Measurements from ENCODE around the gene TSPAN33.

TSPAN33 gene

DNA sequence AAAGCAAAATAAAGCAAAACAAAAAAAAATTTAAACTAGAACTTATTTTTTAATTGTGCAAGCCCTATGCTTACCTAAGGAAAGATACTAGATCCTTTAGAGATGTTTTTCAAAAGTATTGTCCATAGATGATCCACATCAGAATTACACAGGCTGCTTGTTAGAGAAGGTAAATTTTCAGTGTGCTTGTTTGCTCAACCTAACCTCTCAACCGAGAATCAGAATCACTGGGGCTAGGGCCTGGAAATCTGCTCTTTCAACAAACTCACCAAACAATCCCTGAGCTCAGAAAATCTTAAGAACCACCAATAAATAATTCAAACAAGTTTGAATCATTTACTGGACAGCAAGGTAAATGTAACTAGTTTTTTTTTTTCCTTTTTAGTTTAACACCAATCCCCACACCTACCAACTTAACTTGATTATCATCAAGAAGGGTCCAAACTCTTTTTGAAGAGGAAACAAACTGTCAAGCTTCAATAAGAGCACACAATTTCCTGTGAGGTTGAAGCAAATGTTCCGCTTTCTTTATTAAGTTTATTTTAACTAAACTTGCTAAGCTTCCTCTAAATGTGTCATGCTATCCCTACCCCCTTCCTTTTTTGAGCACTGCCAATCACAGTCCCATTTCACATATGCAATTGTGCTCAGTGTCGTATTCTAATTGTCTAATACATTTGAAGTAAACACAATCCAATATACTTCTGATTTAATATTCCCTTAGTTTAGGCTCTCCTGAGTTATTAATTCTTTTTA is 7.4 kb upstream of the TSPAN33 start:
- no peak overlapping the region for H4K91ac ChIP-seq (ENCODE audit: low read depth, low read length, poor library complexity)
- H2BK5ac ChIP-seq (ENCODE audit: low read length) = no peak overlapping the region
- no peak overlapping the region for H3K27ac ChIP-seq (replicated peaks; ENCODE audit: low read length)
- no peak for DNase-seq (ENCODE audit: low spot score)
- H4K8ac ChIP-seq (ENCODE audit: low read depth, low read length) = no peak overlapping the region
- H3K9ac ChIP-seq (ENCODE audit: low read depth, low read length, poor library complexity) = no peak overlapping the region
- WGBS, 2 donors (ENCODE audit: extremely low coverage in 2 of 2, insufficient read length in 2 of 2, insufficient replicate concordance in 1 of 2) = no CpG with 5 or more reads among the region's 3 CpGs
- H3K4me1 ChIP-seq (ENCODE audit: control insufficient read depth in 2 of 2, insufficient read depth in 1 of 2, low read depth in 1 of 2, low read length in 2 of 2) = no peaks in the 10 kb centered on the region
- no peak overlapping the region for H2BK12ac ChIP-seq (ENCODE audit: low read length)
- no peaks in the 10 kb centered on the region for H3K36me3 ChIP-seq (replicated peaks in 1 of 2; ENCODE audit: control insufficient read depth in 2 of 2, insufficient read depth in 2 of 2, low read length in 2 of 2)
- no peak overlapping the region for H2BK15ac ChIP-seq (ENCODE audit: low read length)
- no peak overlapping the region for H3K23ac ChIP-seq (ENCODE audit: low read depth, low read length, poor library complexity)
- no peaks in the 10 kb centered on the region for H3K9me3 ChIP-seq (replicated peaks in 1 of 2; ENCODE audit: control insufficient read depth in 2 of 2, insufficient read depth in 1 of 2, low read depth in 1 of 2, low read length in 2 of 2)
- H2AFZ ChIP-seq (ENCODE audit: low read length) = no peak overlapping the region
- H3K14ac ChIP-seq (ENCODE audit: low read length) = no peak overlapping the region
- no peak overlapping the region for H3K18ac ChIP-seq (ENCODE audit: low read length)
- H2AK5ac ChIP-seq (ENCODE audit: low read depth, low read length) = no peak overlapping the region
- peaks cover 0 to 11% (median under 1%) of the 10 kb centered on the region in 3 experiments for H3K27me3 ChIP-seq (ENCODE audit: control insufficient read depth in 3 of 3, insufficient read depth in 3 of 3, low read depth in 1 of 3, low read length in 3 of 3)
- no peaks in the 10 kb centered on the region for H3K79me1 ChIP-seq (ENCODE audit: low read depth, low read length)
- no peak overlapping the region for H3K4me3 ChIP-seq (ENCODE audit: low read length in 2 of 2)
- H2BK120ac ChIP-seq (ENCODE audit: low read depth, low read length) = no peak overlapping the region
- no peak overlapping the region for H3K4ac ChIP-seq (ENCODE audit: low read length)
- no peak overlapping the region for H3K4me2 ChIP-seq (ENCODE audit: insufficient read depth, low read length, poor library complexity, severe bottlenecking)

DNA sequence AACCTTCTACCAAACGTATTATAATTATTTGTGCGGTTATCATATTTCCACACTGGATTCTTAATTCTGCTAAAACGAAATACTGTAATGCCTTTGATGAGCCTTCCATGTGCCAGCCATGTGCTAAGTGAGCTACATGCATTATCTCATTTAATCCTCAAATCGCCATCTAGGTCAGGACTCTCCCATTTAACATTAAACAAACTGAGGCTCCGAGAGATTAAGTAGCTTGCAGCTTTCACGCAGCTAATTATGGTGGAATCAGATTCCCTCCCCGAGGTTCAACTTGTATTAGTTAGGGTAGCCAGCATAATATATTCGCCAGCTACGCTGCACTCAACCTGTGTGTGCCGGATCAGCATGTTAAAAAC is 798 bp upstream of the TSPAN33 start:
- Histone ChIP-seq H3K9ac (ENCODE audit: low read depth, low read length, poor library complexity) (no peak overlapping the region), H2BK15ac (ENCODE audit: low read length) (no peak overlapping the region), H2AK5ac (ENCODE audit: low read depth, low read length) (no peak overlapping the region), H2BK12ac (ENCODE audit: low read length) (no peak overlapping the region), H3K23ac (ENCODE audit: low read depth, low read length, poor library complexity) (no peak overlapping the region), H3K14ac (ENCODE audit: low read length) (no peak overlapping the region), H3K79me1 (ENCODE audit: low read depth, low read length) (peaks cover 4% of the 10 kb centered on the region), H3K36me3 (replicated peaks in 1 of 2; ENCODE audit: control insufficient read depth in 2 of 2, insufficient read depth in 2 of 2, low read length in 2 of 2) (no peaks in the 10 kb centered on the region), H4K91ac (ENCODE audit: low read depth, low read length, poor library complexity) (no peak overlapping the region), H3K18ac (ENCODE audit: low read length) (no peak overlapping the region), H3K27ac (replicated peaks; ENCODE audit: low read length) (no peak overlapping the region), H2BK120ac (ENCODE audit: low read depth, low read length) (no peak overlapping the region), H3K4me3 (ENCODE audit: low read length in 2 of 2) (peak overlapping the region in 1 of 2 donors; percentile 52), H3K4me1 (ENCODE audit: control insufficient read depth in 2 of 2, insufficient read depth in 1 of 2, low read depth in 1 of 2, low read length in 2 of 2) (peaks cover 5 to 11% of the 10 kb centered on the region in 2 donors), H2AFZ (ENCODE audit: low read length) (peak overlapping the region; percentile 82), H4K8ac (ENCODE audit: low read depth, low read length) (no peak overlapping the region), H2BK5ac (ENCODE audit: low read length) (no peak overlapping the region), H3K9me3 (replicated peaks in 1 of 2; ENCODE audit: control insufficient read depth in 2 of 2, insufficient read depth in 1 of 2, low read depth in 1 of 2, low read length in 2 of 2) (no peaks in the 10 kb centered on the region), H3K27me3 (ENCODE audit: control insufficient read depth in 3 of 3, insufficient read depth in 3 of 3, low read depth in 1 of 3, low read length in 3 of 3) (peaks cover 0 to 38% (median 11%) of the 10 kb centered on the region in 3 experiments), H3K4ac (ENCODE audit: low read length) (no peak overlapping the region), H3K4me2 (ENCODE audit: insufficient read depth, low read length, poor library complexity, severe bottlenecking) (peak overlapping the region; percentile 90)
- 100% methylated on average over 1 to 2 of the region's 10 CpGs for WGBS, 2 donors (ENCODE audit: extremely low coverage in 2 of 2, insufficient read length in 2 of 2, insufficient replicate concordance in 1 of 2)
- no peak for DNase-seq (ENCODE audit: low spot score)

DNA sequence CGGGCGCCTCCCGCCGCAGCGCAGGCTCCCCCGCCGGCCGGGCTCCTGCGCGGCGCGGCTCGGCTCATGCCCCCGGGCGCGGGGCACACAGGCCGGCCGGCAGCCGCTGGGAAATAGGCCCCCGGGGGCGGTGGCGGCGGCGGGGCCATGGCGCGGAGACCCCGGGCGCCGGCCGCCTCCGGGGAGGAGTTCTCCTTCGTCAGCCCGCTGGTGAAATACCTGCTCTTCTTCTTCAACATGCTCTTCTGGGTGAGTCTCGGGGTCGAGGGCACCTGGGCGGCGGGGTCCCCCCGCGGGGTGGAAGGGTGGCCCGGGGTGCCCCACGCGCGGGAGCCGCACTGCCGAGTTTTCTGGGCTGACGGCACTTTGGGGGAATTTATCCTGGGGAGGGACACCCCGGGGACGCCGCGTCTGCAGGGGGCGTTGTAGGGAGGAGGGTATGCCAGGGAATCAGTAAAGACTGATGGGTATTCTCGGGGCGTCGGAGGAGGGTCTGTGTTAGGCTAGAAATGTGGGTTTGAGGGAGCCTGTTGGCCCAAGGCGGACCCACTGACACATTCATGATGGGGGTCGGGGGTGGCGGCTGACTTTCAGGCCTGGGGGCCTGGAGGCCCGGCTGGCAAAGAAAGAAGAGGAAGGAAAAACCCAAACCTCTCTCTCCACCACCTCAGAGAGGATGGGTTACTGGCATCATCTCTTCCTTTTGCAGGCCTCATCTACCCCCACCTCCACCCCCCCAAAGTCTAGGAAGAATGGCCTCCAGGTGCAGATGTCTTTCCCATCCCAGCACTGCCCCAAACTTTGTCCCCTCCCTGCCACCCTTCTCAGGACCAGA is 544 bp downstream of the TSPAN33 start:
- H2BK12ac ChIP-seq (ENCODE audit: low read length) = no peak overlapping the region
- peak overlapping the region; percentile 52 to 85 for H3K4me3 ChIP-seq (ENCODE audit: low read length in 2 of 2)
- peaks cover 4% of the 10 kb centered on the region for H3K79me1 ChIP-seq (ENCODE audit: low read depth, low read length)
- peak overlapping the region; percentile 50 for H3K9ac ChIP-seq (ENCODE audit: low read depth, low read length, poor library complexity)
- no peak overlapping the region for H2BK120ac ChIP-seq (ENCODE audit: low read depth, low read length)
- H3K14ac ChIP-seq (ENCODE audit: low read length) = peak overlapping the region; percentile 95
- peaks cover 5 to 13% of the 10 kb centered on the region in 2 donors for H3K4me1 ChIP-seq (ENCODE audit: control insufficient read depth in 2 of 2, insufficient read depth in 1 of 2, low read depth in 1 of 2, low read length in 2 of 2)
- peak overlapping the region; percentile 73 for H3K4me2 ChIP-seq (ENCODE audit: insufficient read depth, low read length, poor library complexity, severe bottlenecking)
- peak overlapping the region; percentile 82 for H2AFZ ChIP-seq (ENCODE audit: low read length)
- peak overlapping the region; percentile 42 for H2BK15ac ChIP-seq (ENCODE audit: low read length)
- no peaks in the 10 kb centered on the region for H3K36me3 ChIP-seq (replicated peaks in 1 of 2; ENCODE audit: control insufficient read depth in 2 of 2, insufficient read depth in 2 of 2, low read length in 2 of 2)
- no peak overlapping the region for H3K23ac ChIP-seq (ENCODE audit: low read depth, low read length, poor library complexity)
- peak overlapping the region; percentile 86 for H2AK5ac ChIP-seq (ENCODE audit: low read depth, low read length)
- H4K91ac ChIP-seq (ENCODE audit: low read depth, low read length, poor library complexity) = no peak overlapping the region
- WGBS, 2 donors (ENCODE audit: extremely low coverage in 2 of 2, insufficient read length in 2 of 2, insufficient replicate concordance in 1 of 2) = no CpG with 5 or more reads among the region's 58 CpGs
- DNase-seq (ENCODE audit: low spot score) = no peak
- H3K27ac ChIP-seq (replicated peaks; ENCODE audit: low read length) = no peak overlapping the region
- H2BK5ac ChIP-seq (ENCODE audit: low read length) = no peak overlapping the region
- H3K18ac ChIP-seq (ENCODE audit: low read length) = peak overlapping the region; percentile 78
- H3K4ac ChIP-seq (ENCODE audit: low read length) = no peak overlapping the region
- no peak overlapping the region for H4K8ac ChIP-seq (ENCODE audit: low read depth, low read length)
- no peaks in the 10 kb centered on the region for H3K9me3 ChIP-seq (replicated peaks in 1 of 2; ENCODE audit: control insufficient read depth in 2 of 2, insufficient read depth in 1 of 2, low read depth in 1 of 2, low read length in 2 of 2)
- H3K27me3 ChIP-seq (ENCODE audit: control insufficient read depth in 3 of 3, insufficient read depth in 3 of 3, low read depth in 1 of 3, low read length in 3 of 3) = peaks cover 0 to 38% (median 11%) of the 10 kb centered on the region in 3 experiments

Data from neuronal stem cell (in vitro differentiated cells).